Liver (tissue), 9 donors: ENCODE measurements around the gene ZNF775. TPM values are rescaled to one million over a fixed set of nuclear protein-coding genes. Genes with fewer than 3 reads are reported as not detected.

ENCODE experiments used
- DNase-seq: peaks from one replicate; pipeline ENCODE4 v3.0.0-alpha.2; 2017; ENCODE audit warnings: low spot score
- H3K27ac ChIP-seq, 2 donors: one replicate each; pipeline ENCODE4 v1.7.0; 2013; ENCODE audit warnings: inconsistent platforms in 2 of 2, low read length in 2 of 2, control low read depth in 1 of 2, low read depth in 1 of 2, mild to moderate bottlenecking in 1 of 2
- H3K27me3 ChIP-seq, 4 donors: one replicate each; pipeline versions ENCODE4 v1.6.1 to v1.7.0; 2013; ENCODE audit warnings: low read length in 3 of 4, inconsistent platforms in 1 of 4, mild to moderate bottlenecking in 1 of 4, moderate library complexity in 1 of 4; ENCODE audit not compliant: control insufficient read depth in 4 of 4, insufficient read depth in 4 of 4
- H3K36me3 ChIP-seq, 4 donors: one replicate each; pipeline versions ENCODE4 v1.6.1 to v1.7.0; 2013; ENCODE audit warnings: low read length in 3 of 4, mild to moderate bottlenecking in 3 of 4, low read depth in 1 of 4, moderate library complexity in 1 of 4; ENCODE audit not compliant: control insufficient read depth in 4 of 4, insufficient read depth in 3 of 4
- H3K4me1 ChIP-seq, 4 donors: one replicate each; pipeline versions ENCODE4 v1.6.1 to v1.7.0; 2013; ENCODE audit warnings: low read length in 3 of 4, mild to moderate bottlenecking in 3 of 4, moderate library complexity in 1 of 4; ENCODE audit not compliant: control insufficient read depth in 4 of 4, insufficient read depth in 4 of 4
- H3K4me3 ChIP-seq, 3 donors: one replicate each; pipeline versions ENCODE4 v1.6.1 to v1.7.0; 2013; ENCODE audit warnings: low read length in 3 of 3, control low read depth in 1 of 3, low read depth in 1 of 3, mild to moderate bottlenecking in 1 of 3
- H3K9ac ChIP-seq, 2 donors: one replicate each; pipeline ENCODE4 v1.7.0; 2013; ENCODE audit warnings: low read length in 2 of 2, mild to moderate bottlenecking in 2 of 2, moderate library complexity in 2 of 2, control low read depth in 1 of 2, low read depth in 1 of 2
- H3K9me3 ChIP-seq, 4 donors: one replicate each; pipeline versions ENCODE4 v1.6.1 to v1.7.0; 2013; ENCODE audit warnings: low read length in 3 of 4; ENCODE audit not compliant: control insufficient read depth in 4 of 4
- FOXA2 ChIP-seq: IDR thresholded peaks from 2 replicates; pipeline ENCODE4 v1.6.1; 2016; ENCODE audit warnings: antibody characterized with exemption
- NR2F2 ChIP-seq: IDR thresholded peaks from 2 replicates; pipeline ENCODE4 v1.6.1; 2016; ENCODE audit warnings: antibody characterized with exemption
- RAD21 ChIP-seq, 2 donors: IDR thresholded peaks; 2 replicates each; pipeline ENCODE4 v1.6.1; 2016; ENCODE audit warnings: antibody characterized with exemption in 2 of 2, mild to moderate bottlenecking in 2 of 2
- REST ChIP-seq: IDR thresholded peaks from 2 replicates; pipeline ENCODE4 v1.6.1; 2016; ENCODE audit warnings: antibody characterized with exemption, mild to moderate bottlenecking
- RXRA ChIP-seq, 2 donors: IDR thresholded peaks; 2 replicates each; pipeline ENCODE4 v1.6.1; 2017 to 2018; ENCODE audit warnings: antibody characterized with exemption in 2 of 2, mild to moderate bottlenecking in 1 of 2
- YY1 ChIP-seq: IDR thresholded peaks from 2 replicates; pipeline ENCODE4 v1.6.1; 2016; ENCODE audit warnings: antibody characterized with exemption, mild to moderate bottlenecking
- ZBTB33 ChIP-seq: IDR thresholded peaks from 2 replicates; pipeline ENCODE4 v1.6.1; 2016; ENCODE audit warnings: antibody characterized with exemption
- WGBS: extraction: QIAGEN DNeasy Blood & Tissue Kit; methylation state at CpG from one replicate; pipeline ENCODE4 v1.1.7; 2013; 5-methylcytosine and 5-hydroxymethylcytosine counted together
- polyA plus RNA-seq, 2 donors: library from polyadenylated mRNA; stranded (reverse) in 1 of 2; unstranded in 1 of 2; fragments of 200-250 nt in 1 of 2; fragments of >200 nt in 1 of 2; fragmentation: Nextera tagmentation in 1 of 2; extraction: Ambion mirVana in 1 of 2; gene quantifications; one replicate each; pipeline versions ENCODE4 v1.2.1 to v1.2.3, GENCODE V29; 2013 to 2015
- total RNA-seq, 2 donors: library from RNA; depleted of rRNA; stranded (reverse); fragments of >200 nt; gene quantifications; one replicate each; pipeline ENCODE4 v1.2.3, GENCODE V29; 2014
- donor health status: healthy.
- donor health status: healthy.
- donor health status: healthy.
- donor health status: healthy.
- donor health status: healthy.

Gene ZNF775
- total and polyA plus RNA-seq, 4 donors = 0.08 to 3.1 (median 0.52) TPM

DNA sequence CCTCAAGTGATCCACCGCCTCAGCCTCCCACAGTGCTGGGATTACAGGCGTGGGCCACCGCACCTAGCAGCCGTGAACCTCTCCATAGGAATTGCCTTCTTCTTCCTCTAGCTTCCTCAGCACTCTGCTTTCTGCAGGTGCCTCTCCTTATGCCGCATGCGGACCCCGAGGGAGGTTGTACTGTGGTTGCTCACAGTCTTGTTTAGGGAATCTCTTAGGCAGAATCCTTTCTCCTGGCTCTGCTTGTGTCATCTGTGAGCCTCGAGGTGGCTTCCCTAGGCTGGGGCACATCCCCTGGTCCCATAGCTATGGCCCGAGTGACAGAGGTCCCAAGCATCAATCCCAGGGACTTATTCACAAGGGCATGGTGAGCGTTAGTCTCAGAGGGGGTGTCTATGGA, 38.1 kb downstream of the ZNF775 start:
- Histone ChIP-seq H3K27ac (no peak overlapping the region), H3K9me3 (no peaks in the 10 kb centered on the region), H3K27me3 (no peaks in the 10 kb centered on the region), H3K36me3 (no peaks in the 10 kb centered on the region), H3K4me3 (no peak overlapping the region), H3K4me1 (peaks cover 0 to 23% (median 15%) of the 10 kb centered on the region in 4 donors), H3K9ac (no peak overlapping the region)
- DNase-seq = no peak
- TF ChIP-seq REST (no peak), YY1 (no peak), NR2F2 (no peak)
- 98% methylated on average over 10 of the region's 10 CpGs for WGBS

- Histone ChIP-seq H3K9ac (no peak overlapping the region), H3K4me1 (peaks cover 0 to 23% (median 15%) of the 10 kb centered on the region in 4 donors), H3K27ac (no peak overlapping the region), H3K9me3 (no peaks in the 10 kb centered on the region), H3K36me3 (no peaks in the 10 kb centered on the region), H3K4me3 (no peak overlapping the region), H3K27me3 (no peaks in the 10 kb centered on the region)
- no peak for DNase-seq
- 98% methylated on average over 6 of the region's 6 CpGs for WGBS
- TF ChIP-seq NR2F2 (no peak), REST (no peak), RXRA (IDR thresholded peaks at IDR 0.05) (no peak), RAD21 (IDR thresholded peaks at IDR 0.05) (peak in 1 of 2 donors; percentile 9)
These were observed 38.7 kb downstream of the ZNF775 start for GRCh38 chr7:150417863-150418262.

GRCh38 chr7:150420242-150420641, 41.1 kb downstream of the ZNF775 start:
- Histone ChIP-seq H3K27me3 (no peaks in the 10 kb centered on the region), H3K27ac (no peak overlapping the region), H3K4me3 (no peak overlapping the region), H3K36me3 (no peaks in the 10 kb centered on the region), H3K9ac (no peak overlapping the region), H3K9me3 (no peaks in the 10 kb centered on the region), H3K4me1 (peaks cover 0 to 19% (median 12%) of the 10 kb centered on the region in 4 donors)
- DNase-seq = no peak
- TF ChIP-seq NR2F2 (no peak), YY1 (no peak), FOXA2 (no peak), RXRA (IDR thresholded peaks at IDR 0.05) (no peak), ZBTB33 (no peak)
- WGBS = 86% methylated on average over 2 of the region's 2 CpGs
